Measurements from ENCODE around the gene GRM3.

Gene GRM3

GRCh38 chr7:86748201-86748600, 104.5 kb downstream of the GRM3 start:
- no peak for DNase-seq (ENCODE audit: low read depth)
- no peak for TF ChIP-seq CTCF (conservative IDR thresholded peaks at IDR 0.05; ENCODE audit: low read depth, low read length)
- no peak overlapping the region for H3K4me3 ChIP-seq (ENCODE audit: low read depth, low read length)

GRCh38 chr7:86748843-86749719, 105.4 kb downstream of the GRM3 start:
- H3K4me3 ChIP-seq (ENCODE audit: low read depth, low read length), result no peak overlapping the region
- no peak for TF ChIP-seq CTCF (conservative IDR thresholded peaks at IDR 0.05; ENCODE audit: low read depth, low read length)
- DNase-seq (ENCODE audit: low read depth), result no peak

GRCh38 chr7:86749741-86750665, 106.3 kb downstream of the GRM3 start:
- DNase-seq (ENCODE audit: low read depth), result no peak
- no peak overlapping the region for H3K4me3 ChIP-seq (ENCODE audit: low read depth, low read length)
- no peak for TF ChIP-seq CTCF (conservative IDR thresholded peaks at IDR 0.05; ENCODE audit: low read depth, low read length)

- TF ChIP-seq CTCF (conservative IDR thresholded peaks at IDR 0.05; ENCODE audit: low read depth, low read length), result no peak
- no peak for DNase-seq (ENCODE audit: low read depth)
- no peak overlapping the region for H3K4me3 ChIP-seq (ENCODE audit: low read depth, low read length)
Observed at GRCh38 chr7:86760236-86760635, 116.5 kb downstream of the GRM3 start.

- TF ChIP-seq CTCF (conservative IDR thresholded peaks at IDR 0.05; ENCODE audit: low read depth, low read length), result no peak
- no peak for DNase-seq (ENCODE audit: low read depth)
Observed at GRCh38 chr7:86762129-86762528, 118.4 kb downstream of the GRM3 start.

DNA sequence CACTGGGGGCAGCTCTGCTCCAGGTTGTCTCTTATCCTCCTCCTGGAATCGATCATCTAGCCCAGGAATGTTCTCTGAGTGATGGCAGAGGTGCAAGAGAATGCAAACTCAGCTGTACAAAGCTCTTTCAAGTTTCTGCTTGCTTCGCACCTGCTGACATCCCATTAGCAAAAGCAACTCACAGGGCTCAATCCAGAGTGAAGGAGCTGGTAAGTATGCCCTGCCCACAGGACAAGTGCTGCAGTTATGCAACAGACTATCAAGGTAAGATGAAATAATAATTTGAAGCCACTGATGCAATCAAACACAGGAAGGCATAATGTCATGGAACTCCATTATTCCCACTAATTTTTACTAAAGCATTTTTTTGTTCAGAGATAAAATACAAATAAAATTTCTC, 122.2 kb downstream of the GRM3 start:
- no peak for DNase-seq (ENCODE audit: low read depth)
- H3K4me3 ChIP-seq (ENCODE audit: low read depth, low read length), result no peak overlapping the region
- TF ChIP-seq CTCF (conservative IDR thresholded peaks at IDR 0.05; ENCODE audit: low read depth, low read length), result no peak

More at GRCh38 chr7:86762129-86762528, 118.4 kb downstream of the GRM3 start:
- H3K4me3 ChIP-seq (ENCODE audit: low read depth, low read length), result no peak overlapping the region
